ENCODE data around the gene TOPAZ1. TPM values are rescaled to one million over a fixed set of nuclear protein-coding genes. Genes with fewer than 3 reads are reported as not detected.
A peak's percentile ranks its signal among the peaks of the same experiment; 100 is the strongest.

TOPAZ1 gene
- total RNA-seq, 1 donor from 2014 or later = not detected

DNA sequence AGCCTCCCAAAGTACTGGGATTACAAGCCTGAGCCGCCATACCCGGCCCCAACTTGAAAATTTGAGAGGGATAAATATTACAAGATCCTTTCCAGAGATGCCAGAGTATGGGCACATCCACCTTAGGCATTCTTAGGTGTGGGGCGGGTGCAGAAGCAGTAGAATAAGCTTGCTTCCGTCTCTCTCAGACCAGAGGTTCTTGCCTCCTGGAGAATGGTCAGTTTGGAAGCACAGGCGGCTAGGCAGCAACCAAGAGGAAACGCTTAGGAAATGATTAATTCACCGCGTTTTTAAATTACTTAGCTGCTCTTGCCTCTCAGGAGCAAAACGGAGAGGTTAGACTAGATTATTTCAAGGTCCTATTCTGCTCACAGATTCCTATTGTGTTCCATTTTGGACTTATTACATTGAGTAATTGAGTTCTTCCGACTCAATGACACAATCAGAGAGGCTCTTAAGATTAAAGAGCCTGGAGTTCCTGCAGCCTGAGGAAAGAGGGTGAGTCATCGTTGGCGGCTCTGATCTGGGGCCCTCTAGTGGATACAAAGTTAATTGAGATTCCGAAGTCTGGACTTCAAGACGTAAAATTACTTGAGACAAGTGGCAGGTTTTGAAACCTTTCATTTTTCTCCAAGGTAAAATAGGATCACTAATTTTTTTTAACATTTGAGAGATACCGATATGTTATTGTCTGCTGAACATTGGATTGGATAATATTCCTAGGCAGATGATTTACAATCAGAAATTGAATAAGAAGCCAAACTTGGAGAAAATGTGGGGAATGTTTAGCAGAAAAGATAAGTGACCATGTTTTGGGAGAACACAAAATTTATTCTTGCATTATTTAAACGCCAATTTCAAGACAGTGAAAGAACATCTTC lies 5.8 kb upstream of the TOPAZ1 start:
- Mint-ChIP-seq H3K4me3 (peak overlapping the region; percentile 31), H3K4me1 (ENCODE audit: unreplicated experiment) (peaks cover 8% of the 10 kb centered on the region), H3K36me3 (no peaks in the 10 kb centered on the region), H3K27ac (peak overlapping the region; percentile 12), H3K9me3 (peaks cover 4% of the 10 kb centered on the region), H3K27me3 (peaks cover 6% of the 10 kb centered on the region)
- DNase-seq (ENCODE audit: extremely low spot score, unreplicated experiment) = no peak
- TF ChIP-seq, protein P1, sequence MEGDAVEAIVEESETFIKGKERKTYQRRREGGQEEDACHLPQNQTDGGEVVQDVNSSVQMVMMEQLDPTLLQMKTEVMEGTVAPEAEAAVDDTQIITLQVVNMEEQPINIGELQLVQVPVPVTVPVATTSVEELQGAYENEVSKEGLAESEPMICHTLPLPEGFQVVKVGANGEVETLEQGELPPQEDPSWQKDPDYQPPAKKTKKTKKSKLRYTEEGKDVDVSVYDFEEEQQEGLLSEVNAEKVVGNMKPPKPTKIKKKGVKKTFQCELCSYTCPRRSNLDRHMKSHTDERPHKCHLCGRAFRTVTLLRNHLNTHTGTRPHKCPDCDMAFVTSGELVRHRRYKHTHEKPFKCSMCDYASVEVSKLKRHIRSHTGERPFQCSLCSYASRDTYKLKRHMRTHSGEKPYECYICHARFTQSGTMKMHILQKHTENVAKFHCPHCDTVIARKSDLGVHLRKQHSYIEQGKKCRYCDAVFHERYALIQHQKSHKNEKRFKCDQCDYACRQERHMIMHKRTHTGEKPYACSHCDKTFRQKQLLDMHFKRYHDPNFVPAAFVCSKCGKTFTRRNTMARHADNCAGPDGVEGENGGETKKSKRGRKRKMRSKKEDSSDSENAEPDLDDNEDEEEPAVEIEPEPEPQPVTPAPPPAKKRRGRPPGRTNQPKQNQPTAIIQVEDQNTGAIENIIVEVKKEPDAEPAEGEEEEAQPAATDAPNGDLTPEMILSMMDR (conservative IDR thresholded peaks at IDR 0.05) = peak; percentile 89

DNA sequence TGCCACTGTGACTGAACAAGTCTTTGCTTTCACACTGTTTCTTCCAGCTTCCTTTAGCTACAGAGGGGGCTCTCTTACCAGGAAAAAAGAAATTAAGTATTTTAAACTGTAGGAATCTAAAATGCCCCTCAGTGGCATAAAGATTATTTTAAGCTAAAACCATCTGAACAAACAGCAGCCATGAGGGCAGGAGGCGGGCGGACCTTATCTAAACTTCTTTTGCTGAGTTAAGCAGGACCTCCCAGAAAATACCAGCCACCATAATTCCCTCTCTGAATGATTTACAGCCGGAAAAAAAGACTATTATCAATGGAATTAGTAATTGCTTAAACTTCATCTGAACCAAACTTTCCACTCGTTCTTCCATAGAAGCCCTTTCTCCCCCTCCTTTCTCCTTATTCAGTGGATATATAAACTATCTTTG lies 5.2 kb upstream of the TOPAZ1 start:
- peaks cover 9% of the 10 kb centered on the region for H3K9me3 Mint-ChIP-seq
- DNase-seq (ENCODE audit: extremely low spot score, unreplicated experiment) = no peak
- peaks cover 8% of the 10 kb centered on the region for H3K4me1 Mint-ChIP-seq (ENCODE audit: unreplicated experiment)
- H3K36me3 Mint-ChIP-seq = no peaks in the 10 kb centered on the region
- H3K27me3 Mint-ChIP-seq = peaks cover 10% of the 10 kb centered on the region
- H3K4me3 Mint-ChIP-seq = no peak overlapping the region
- TF ChIP-seq, protein P1 (conservative IDR thresholded peaks at IDR 0.05) = no peak
- H3K27ac Mint-ChIP-seq = no peak overlapping the region

DNA sequence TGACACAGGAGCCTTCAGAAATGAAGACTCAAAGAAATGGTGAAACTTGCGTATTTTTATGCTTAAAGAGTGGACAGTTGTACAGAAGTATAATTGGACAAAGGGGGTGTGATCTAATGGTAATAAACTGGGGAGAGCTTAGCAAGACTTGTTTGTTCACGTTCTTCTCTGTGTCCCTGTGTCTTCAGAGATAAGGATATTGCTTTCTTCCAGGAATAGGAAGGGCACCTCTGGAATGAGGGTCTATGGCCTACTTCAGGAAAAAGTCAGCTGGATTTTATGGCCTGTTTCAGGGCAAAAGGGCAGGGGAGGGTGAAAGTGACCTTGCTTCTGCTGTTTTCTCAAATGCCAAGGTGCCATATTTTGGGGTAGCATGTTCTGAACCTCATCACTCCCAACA lies 4.5 kb upstream of the TOPAZ1 start:
- peaks cover 10% of the 10 kb centered on the region for H3K27me3 Mint-ChIP-seq
- H3K4me1 Mint-ChIP-seq (ENCODE audit: unreplicated experiment) = peaks cover 8% of the 10 kb centered on the region
- H3K36me3 Mint-ChIP-seq = no peaks in the 10 kb centered on the region
- H3K9me3 Mint-ChIP-seq = peaks cover 9% of the 10 kb centered on the region
- TF ChIP-seq, protein P1 (conservative IDR thresholded peaks at IDR 0.05) = no peak
- H3K27ac Mint-ChIP-seq = no peak overlapping the region
- no peak overlapping the region for H3K4me3 Mint-ChIP-seq
- no peak for DNase-seq (ENCODE audit: extremely low spot score, unreplicated experiment)

DNA sequence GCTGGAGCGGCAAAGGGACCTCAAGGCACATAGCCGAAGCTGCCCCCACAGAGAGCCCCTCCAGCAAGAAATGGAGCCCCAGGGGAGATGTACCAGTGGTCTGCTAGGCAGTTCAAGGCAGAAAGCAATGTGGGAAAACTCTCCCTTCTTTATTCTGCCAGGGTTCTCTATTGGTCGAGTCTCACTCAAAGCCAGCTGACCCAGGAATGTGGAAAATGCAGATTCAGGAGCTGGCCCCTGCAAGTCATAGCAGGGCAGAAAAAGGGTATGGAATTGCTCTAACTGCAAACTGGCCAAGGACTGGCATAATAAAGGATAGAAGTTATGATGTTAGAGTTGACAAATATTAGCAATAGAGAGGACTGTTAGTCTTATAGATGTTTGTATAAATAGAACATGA lies 4.0 kb upstream of the TOPAZ1 start:
- no peak for DNase-seq (ENCODE audit: extremely low spot score, unreplicated experiment)
- Mint-ChIP-seq H3K4me3 (no peak overlapping the region), H3K9me3 (peaks cover 9% of the 10 kb centered on the region), H3K4me1 (ENCODE audit: unreplicated experiment) (peaks cover 8% of the 10 kb centered on the region), H3K27me3 (peaks cover 10% of the 10 kb centered on the region), H3K36me3 (no peaks in the 10 kb centered on the region), H3K27ac (no peak overlapping the region)
- TF ChIP-seq, protein P1 (conservative IDR thresholded peaks at IDR 0.05) = no peak

DNA sequence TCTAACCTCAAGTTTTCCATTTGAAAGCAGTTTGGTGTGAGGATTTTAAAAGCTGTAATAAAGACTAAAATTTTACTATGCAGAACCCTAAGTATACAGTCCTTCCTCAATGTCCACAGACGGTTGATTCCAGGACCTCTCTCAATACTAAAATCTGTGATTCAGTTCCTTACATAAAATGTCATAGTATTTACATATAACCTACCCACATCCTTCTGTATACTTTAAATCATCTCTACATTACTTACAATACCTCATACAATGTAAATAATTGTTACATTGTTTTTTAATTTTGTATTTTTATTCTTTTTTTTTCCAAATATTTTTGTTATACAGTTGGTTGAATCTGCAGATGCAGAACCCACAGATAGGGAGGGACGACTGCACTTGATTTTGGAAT lies 2.8 kb upstream of the TOPAZ1 start:
- Mint-ChIP-seq H3K9me3 (peaks cover 9% of the 10 kb centered on the region), H3K4me1 (ENCODE audit: unreplicated experiment) (peaks cover 8% of the 10 kb centered on the region), H3K36me3 (no peaks in the 10 kb centered on the region), H3K27me3 (peaks cover 17% of the 10 kb centered on the region), H3K4me3 (no peak overlapping the region), H3K27ac (no peak overlapping the region)
- no peak for DNase-seq (ENCODE audit: extremely low spot score, unreplicated experiment)
- TF ChIP-seq, protein P1 (conservative IDR thresholded peaks at IDR 0.05) = no peak

Data from type B pancreatic cell (in vitro differentiated cells).